Measurements from ENCODE around the gene CDKAL1.
"Not testable (repeated sequence)": the region's sequence is repeated elsewhere in the genome, so short reads cannot be mapped to it uniquely, and the experiment has no call there.

Gene CDKAL1

DNA sequence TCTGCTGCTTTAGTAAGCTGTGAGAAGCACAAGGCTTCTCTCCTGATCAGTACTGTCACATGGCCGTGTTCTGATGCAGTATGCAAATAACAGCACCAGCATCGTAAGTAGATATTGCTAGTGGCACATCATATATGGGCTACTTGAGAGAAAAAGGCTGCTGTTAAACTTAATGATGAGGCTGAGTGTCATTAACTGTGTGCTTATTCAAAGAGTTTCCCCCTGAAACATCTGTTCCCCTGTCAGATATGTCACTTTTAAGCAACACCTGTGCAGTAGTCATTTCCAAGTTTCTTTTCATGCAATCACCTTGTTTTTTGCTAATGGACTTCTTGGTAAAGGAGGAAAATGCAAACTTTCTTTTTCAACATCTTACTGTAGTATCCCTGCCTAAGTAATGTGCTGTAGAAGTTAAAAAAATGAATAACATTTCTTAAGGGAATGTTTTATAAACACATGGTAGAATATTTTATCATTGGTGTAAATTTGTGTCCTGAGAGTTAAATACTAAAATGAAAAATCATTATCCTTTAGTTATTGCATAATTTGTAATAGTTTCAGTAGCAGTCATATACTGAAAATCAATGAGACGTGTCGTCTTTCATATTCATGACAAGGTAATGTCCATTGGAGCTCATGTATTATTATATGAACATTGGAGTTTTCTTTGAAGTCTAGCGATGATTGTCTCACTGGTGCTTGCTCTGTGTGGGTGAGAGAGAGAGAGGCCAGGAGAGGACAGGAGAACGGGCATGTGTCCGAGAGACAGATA lies 366.3 kb downstream of the CDKAL1 start:
- no peak for DNase-seq

DNA sequence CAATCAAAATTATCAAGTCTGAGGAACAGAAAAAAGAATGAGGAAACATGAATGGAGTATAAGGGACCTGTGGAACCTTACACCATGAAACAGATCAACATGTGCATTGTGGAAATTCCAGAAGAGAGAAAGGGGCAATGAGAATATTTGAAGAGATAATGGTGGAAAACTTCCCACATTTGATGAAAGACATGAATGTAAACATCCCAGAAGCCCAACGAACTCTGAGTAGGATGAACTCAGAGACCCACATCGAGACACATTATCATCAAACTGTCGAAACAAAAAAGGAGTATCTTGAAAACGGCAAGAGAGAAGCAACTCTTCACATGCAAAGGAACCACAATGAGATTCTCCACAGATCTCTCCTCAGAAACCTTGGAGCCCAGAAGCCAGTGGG lies 371.1 kb downstream of the CDKAL1 start:
- no peak for DNase-seq

GRCh38 chr6:20906945-20907344 lies 372.7 kb downstream of the CDKAL1 start:
- DNase-seq: no peak

- no peak for DNase-seq
Observed at GRCh38 chr6:20907486-20908071, 373.3 kb downstream of the CDKAL1 start.

GRCh38 chr6:20909621-20910020 lies 375.4 kb downstream of the CDKAL1 start:
- DNase-seq: no peak

- DNase-seq: no peak
Observed at GRCh38 chr6:20911712-20912111, 377.5 kb downstream of the CDKAL1 start.

DNA sequence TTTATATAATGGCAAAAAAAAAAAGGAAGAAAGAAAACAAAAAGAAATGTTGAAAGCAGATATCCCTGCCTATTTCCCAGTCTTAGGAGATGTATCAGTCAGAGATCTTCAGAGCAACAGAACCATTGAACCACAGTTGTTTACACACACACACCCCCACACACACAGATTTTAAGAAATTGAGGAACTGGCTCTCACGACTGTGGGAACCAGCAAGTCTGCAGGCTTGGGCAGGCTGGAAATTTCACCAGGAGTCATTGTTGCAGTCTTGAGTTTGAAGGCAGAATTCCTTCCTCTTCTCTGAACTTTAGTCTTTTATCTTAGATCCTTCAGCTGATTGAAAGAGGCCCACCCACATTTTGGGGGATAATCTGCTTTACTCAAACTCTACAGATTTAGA lies 380.9 kb downstream of the CDKAL1 start:
- no peak for DNase-seq

DNA sequence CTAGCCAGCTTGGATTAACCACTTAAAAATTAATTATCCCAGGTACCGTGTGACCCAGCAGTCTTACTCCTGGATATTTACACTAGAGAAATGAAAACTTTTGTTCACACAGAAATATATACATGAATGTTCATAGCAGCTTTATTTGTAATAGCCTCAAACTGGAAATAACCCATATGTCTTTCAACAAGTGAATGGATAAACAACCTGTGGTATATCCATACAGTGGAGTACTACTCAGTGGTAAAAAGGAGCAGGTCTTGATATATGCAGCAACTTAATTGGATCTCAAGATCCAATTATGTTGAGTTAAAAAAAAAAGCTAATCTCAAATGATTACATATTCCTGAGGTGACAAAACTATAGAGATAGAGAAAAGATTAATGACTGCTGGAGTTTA lies 381.4 kb downstream of the CDKAL1 start:
- no peak for DNase-seq

- no peak for DNase-seq
Observed at GRCh38 chr6:20916086-20916485, 381.8 kb downstream of the CDKAL1 start.

DNA sequence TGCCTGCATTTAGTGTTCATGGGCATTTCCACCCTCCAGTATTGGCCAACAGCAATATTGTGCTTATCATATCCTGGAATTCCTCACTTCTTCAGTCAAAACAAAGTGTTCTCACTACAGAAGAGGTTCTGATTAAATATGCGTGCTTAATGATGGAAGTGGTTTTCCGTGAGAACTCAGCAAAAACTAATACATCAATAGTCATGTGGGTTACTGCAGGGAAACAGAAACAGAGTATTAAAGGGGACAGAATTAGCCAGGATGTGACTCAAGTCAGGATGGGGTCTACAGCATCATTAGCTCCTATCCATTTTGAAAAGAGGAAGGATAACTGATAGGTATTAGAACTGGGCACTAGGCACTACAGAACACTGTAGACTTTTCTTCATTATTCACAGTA lies 384.6 kb downstream of the CDKAL1 start:
- no peak for DNase-seq

- no peak for DNase-seq
Observed at GRCh38 chr6:20919677-20920385, 385.6 kb downstream of the CDKAL1 start.

DNA sequence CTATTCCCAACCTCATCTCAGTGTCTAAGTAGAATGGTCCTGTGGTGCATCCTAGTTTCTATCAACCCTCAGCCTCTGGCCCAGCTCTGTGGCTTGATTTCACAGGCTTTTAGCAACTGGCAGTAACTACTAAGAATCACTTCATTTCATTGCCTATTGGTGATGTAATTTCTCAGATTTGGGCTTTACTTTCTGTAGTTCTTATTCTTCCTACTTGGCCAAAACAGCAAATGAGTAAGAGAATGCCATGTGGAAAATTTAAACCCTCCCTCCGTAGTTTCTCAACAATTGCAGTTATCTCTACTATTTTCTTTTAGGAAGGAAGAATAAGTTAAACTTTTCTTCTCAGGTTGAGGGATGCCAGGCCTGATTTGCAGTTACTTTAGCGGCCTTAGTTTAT lies 387.3 kb downstream of the CDKAL1 start:
- no peak for DNase-seq

- no peak for DNase-seq
Observed at GRCh38 chr6:20922743-20923142, 388.5 kb downstream of the CDKAL1 start.

DNA sequence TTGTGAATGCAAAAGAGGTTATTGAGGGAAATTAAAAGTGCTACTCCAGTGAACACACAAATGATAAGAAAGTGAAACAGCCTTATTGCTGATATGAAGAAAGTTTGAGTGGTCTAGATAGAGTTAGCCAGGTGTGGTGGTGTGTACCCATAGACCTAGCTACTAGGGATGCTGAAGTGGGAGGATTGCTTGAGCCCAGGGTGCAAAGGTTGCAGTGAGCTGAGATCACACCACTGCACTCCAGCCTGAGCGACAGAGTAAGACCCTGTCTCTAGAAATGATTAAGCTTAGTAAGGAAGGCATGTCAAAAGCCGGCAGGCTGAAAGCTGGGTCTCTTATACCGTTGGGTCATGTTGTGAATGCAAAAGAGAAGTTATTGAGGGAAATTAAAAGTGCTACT lies 389.8 kb downstream of the CDKAL1 start:
- not testable (repeated sequence) for DNase-seq

GRCh38 chr6:20924911-20925543 lies 390.8 kb downstream of the CDKAL1 start:
- no peak for DNase-seq

GRCh38 chr6:20927130-20927860 lies 393.0 kb downstream of the CDKAL1 start:
- DNase-seq: no peak

- no peak for DNase-seq
Observed at GRCh38 chr6:20929283-20929682, 395.0 kb downstream of the CDKAL1 start.

GRCh38 chr6:20931093-20931492 lies 396.8 kb downstream of the CDKAL1 start:
- DNase-seq: no peak

- no peak for DNase-seq
Observed at GRCh38 chr6:20931772-20932171, 397.5 kb downstream of the CDKAL1 start.

DNA sequence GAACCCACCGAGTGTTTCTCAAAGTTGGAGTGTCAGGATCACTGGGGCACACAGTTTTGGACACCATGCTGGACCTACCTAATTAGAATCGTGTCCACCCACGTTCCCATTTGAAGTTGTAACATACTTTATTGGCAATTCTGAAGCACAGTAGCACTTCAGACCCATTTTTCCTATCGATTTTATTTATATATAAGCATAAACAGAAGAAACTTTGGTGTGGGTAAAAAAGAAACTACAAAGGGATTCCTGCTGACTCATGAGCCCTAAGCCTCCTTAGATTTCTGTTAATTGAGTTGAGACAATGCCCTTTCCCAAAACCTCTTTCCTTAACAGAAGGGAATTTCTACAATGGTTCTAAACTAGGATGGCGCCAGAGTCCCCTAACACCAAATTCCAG lies 398.0 kb downstream of the CDKAL1 start:
- no peak for DNase-seq

DNA sequence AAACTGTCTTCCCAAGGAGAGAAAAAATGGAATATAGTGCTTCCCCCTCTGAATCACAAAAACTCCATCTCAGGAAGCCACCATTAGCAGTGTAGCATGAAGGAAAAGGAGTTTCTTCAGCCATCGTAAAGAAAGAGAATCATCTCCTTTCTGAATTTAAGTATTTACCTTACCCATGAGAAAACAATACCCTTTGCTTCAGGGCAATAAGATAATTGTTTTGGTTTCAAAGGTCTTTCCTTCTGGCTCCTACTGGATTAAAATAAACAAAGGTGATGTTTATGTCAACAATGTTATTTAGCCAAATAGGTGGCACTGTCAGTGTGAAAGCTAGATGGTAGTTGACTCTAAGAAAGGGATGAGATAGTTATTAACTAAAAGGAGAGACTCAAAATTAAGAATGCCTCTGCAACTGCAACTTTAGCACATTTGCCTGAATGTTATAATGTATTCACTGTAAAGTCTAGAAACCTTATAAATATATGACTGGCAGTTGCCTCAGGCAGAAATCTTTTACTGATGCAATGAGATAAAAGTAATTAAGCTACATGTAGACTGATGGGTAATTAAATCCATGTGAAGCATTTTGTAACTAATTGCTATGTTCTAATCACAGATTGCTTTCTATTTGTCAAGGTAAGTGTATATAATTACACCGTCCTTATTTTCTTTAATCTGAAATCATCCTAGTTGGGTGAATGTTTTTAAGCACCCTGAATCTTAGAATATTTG lies 399.0 kb downstream of the CDKAL1 start:
- no peak for DNase-seq

- no peak for DNase-seq
Observed at GRCh38 chr6:20936949-20937348, 402.7 kb downstream of the CDKAL1 start.

Measured in CD4-positive, alpha-beta T cell treated with Interleukin-4 for 1 hour (primary cell).